ENCODE measurements around the gene WDR31.
"Not testable (repeated sequence)": the region's sequence is repeated elsewhere in the genome, so short reads cannot be mapped to it uniquely, and the experiment has no call there.

WDR31 gene

DNA sequence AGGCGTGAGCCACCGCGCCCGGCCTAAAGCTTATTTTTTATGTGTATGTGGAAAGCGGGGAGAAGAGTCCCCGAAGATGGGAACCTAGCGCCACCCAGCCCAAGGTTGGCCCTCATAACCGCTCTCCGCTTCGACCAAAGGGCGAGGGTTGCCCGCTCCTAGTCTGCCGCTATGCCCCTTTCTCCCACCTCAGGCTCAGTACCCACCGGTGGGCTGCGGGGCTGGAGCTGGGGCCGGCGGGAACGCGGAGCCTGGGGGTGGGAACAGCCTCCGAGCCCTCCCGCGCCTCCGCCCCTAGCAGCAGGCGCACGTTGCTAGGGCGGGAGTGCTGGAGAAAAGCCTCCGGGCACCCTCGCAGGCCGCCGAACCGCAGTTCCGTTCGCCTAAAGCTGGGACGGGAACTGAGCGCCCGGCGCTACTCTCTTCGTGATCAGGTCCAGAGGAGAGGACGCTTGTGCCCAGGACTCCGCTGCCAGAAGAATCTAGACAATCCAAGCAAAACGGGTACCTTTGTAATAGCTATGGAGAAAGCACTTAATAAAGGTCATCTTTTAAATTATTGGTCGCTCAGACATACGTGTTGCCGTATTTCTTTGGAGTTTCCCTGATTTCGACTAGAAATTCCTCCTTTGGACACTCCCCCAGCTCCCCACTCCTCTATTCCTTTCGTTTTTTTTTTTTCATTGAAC lies at the start of gene WDR31:
WDR31 (minus strand) TSS at position 265 of the 689 bp plus-strand sequence. CDS start 8,253 bp downstream, outside the sequence.
- DNase-seq (ENCODE audit: low spot score) = peak; percentile 81

GRCh38 chr9:113389451-113389850 lies 49.4 kb upstream of the WDR31 start:
- DNase-seq (ENCODE audit: low spot score) = no peak

DNA sequence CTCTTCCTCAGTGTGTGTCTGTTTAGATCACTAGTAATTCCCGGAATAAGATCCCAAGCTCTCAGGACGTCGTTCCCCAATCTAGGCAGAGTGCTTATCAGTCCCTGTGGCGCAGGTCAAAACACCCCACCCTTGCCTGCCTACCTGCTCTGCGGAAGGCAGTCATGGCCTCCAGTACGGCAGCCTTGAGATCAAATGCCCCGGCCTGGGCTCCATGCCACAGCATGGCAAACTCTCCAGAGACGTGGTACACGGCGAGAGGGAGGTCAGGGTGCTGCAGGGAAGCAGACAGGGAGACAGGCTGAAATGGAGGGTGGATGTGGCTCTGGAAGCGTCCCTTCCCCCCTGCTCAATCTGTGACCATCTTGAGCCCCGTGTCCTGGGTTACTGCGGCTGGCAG lies 48.8 kb upstream of the WDR31 start:
- DNase-seq (ENCODE audit: low spot score) = no peak

GRCh38 chr9:113387560-113388230 lies 47.6 kb upstream of the WDR31 start:
- no peak for DNase-seq (ENCODE audit: low spot score)

DNA sequence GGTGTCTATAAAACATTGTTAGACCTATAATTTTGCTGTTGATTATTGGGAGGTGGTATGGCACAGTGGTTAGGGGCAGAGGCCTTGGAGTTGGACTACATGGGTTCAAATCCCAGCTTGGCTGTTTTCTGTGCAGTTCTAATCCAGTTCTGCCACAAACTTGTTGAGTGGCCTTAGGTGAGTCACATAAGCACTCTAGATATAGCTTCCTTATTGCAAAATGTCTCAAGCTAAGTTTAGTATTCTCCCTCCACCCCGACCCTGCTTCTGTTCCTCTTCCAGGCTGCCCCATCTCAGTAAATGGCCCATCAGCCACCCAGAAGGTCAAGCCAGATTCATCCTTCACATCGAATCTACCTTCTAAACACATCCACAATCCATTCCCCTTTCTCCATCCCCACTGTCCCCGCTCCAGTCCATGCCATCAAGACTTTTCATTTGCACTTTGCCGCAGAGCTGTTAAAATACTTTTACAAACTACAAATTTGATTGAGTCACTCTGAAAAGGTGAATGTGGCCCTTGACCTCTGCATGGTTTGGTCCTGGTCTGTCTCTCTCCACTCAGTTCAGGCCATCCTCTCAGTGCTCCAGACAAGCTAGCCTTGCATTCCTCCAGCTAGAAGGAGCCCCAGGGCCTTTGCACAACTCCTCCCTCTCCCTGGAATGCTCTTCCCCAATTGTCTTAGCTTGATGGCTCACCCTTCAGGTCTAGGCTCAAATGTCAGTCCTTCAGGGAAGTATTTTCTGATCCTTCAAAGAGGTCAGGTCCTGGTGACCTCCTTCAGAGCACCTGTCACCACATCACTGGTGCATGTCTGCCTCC lies 46.7 kb upstream of the WDR31 start:
- no peak for DNase-seq (ENCODE audit: low spot score)

GRCh38 chr9:113381909-113382411 lies 41.9 kb upstream of the WDR31 start:
- no peak for DNase-seq (ENCODE audit: low spot score)

DNA sequence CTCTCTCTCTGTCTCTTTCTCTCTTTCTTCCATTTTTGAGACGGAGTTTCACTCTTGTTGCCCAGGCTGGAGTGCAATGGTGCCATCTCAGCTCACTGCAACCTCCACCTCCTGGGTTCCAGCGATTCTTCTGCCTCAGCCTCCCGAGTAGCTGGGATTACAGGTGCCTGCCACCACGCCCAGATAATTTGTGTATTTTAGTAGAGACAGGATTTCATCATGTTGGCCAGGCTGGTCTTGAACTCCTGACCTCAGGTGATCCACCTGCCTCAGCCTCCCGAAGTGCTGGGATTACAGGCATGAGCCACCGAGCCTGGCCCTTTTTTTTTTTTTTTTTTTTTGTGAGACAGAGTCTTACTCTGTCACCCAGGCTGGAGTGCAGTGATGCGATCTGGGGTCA lies 41.4 kb upstream of the WDR31 start:
- not testable (repeated sequence) for DNase-seq (ENCODE audit: low spot score)

GRCh38 chr9:113380869-113381378 lies 40.8 kb upstream of the WDR31 start:
- DNase-seq (ENCODE audit: low spot score) = no peak

GRCh38 chr9:113379829-113380210 lies 39.7 kb upstream of the WDR31 start:
- not testable (repeated sequence) for DNase-seq (ENCODE audit: low spot score)

- not testable (repeated sequence) for DNase-seq (ENCODE audit: low spot score)
Measured at GRCh38 chr9:113379094-113379828, 39.2 kb upstream of the WDR31 start.

GRCh38 chr9:113376634-113377567 lies 36.8 kb upstream of the WDR31 start, which contains the start of gene HDHD3:
Gene HDHD3, minus strand, starts transcription at chr9:113376986. Its CDS starts 2,632 bp downstream, at chr9:113374354.
- DNase-seq (ENCODE audit: low spot score) = peak; percentile 86

- DNase-seq (ENCODE audit: low spot score) = no peak
Measured at GRCh38 chr9:113375057-113376023, 35.3 kb upstream of the WDR31 start.

- no peak for DNase-seq (ENCODE audit: low spot score)
Measured at GRCh38 chr9:113373676-113374392, 33.8 kb upstream of the WDR31 start.

GRCh38 chr9:113373256-113373655 lies 33.2 kb upstream of the WDR31 start:
- DNase-seq (ENCODE audit: low spot score) = no peak

- no peak for DNase-seq (ENCODE audit: low spot score)
Measured at GRCh38 chr9:113372059-113372458, 32.0 kb upstream of the WDR31 start.

DNA sequence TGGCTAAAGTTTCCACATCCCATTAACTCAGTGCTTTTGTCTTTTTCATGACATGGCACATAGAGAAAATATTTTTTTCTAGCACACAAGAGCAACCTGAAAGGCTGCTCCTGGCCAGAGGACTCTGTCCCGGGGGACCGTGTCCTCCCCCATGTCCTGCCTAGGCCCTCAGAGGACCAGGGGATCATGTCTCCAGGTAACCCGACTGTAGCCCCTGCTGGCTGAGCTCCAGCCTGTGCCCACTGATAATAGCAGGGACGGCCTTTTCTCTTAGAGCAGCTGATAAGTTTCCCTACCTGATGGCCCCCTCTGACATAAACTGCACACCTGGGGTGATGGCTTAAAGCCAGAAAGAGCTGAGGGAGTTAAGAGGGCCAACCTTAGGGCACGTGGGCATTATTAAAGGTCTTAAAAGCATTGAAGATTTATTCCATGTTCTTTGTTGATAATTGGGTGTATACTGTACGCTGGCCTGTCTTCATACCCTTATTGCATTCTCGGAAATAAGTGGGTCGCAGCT lies 30.8 kb upstream of the WDR31 start:
- no peak for DNase-seq (ENCODE audit: low spot score)

- DNase-seq (ENCODE audit: low spot score) = no peak
Measured at GRCh38 chr9:113369855-113370140, 29.7 kb upstream of the WDR31 start.
